Measurements from ENCODE around the gene WASF2. TPM values are rescaled to one million over a fixed set of nuclear protein-coding genes. Genes with fewer than 3 reads are reported as not detected.

WASF2 gene
- total and polyA plus RNA-seq, 2 of the 13 experiments (the other 11 are each of a cell fraction or from before 2014, with no cell fraction given), result 10.4 to 27.7 TPM

GRCh38 chr1:27513958-27514357 is 24.0 kb upstream of the WASF2 start (continued):
- no peak for TF ChIP-seq ETS1 (CRISPR knock-in tag; IDR thresholded peaks at IDR 0.05)
- TF ChIP-seq ZNF687 (CRISPR knock-in tag; IDR thresholded peaks at IDR 0.05), result peak; percentile 28; the same call in 1 of the 2 replicates
- TF ChIP-seq NFE2L1 (CRISPR knock-in tag; IDR thresholded peaks at IDR 0.05; ENCODE audit: borderline replicate concordance), result no peak
- TF ChIP-seq ZNF136 (CRISPR knock-in tag; IDR thresholded peaks at IDR 0.05; ENCODE audit: low read depth), result no peak
- 0 out of 2 replicates have a peak, but pooled peaks have one; percentile 19 for TF ChIP-seq ZNF280B (CRISPR knock-in tag; IDR thresholded peaks at IDR 0.05; ENCODE audit: borderline replicate concordance)
- no peak for TF ChIP-seq ZNF776 (CRISPR knock-in tag; IDR thresholded peaks at IDR 0.05)
- no peak for TF ChIP-seq ZNF839 (CRISPR knock-in tag; IDR thresholded peaks at IDR 0.05; ENCODE audit: borderline replicate concordance)
- peak; percentile 63 for TF ChIP-seq ZNF629 (CRISPR knock-in tag; conservative IDR thresholded peaks at IDR 0.05)
- no peak for TF ChIP-seq ZSCAN9 (CRISPR knock-in tag; IDR thresholded peaks at IDR 0.05; ENCODE audit: borderline replicate concordance)
- TF ChIP-seq E2F2 (CRISPR knock-in tag; IDR thresholded peaks at IDR 0.05; ENCODE audit: borderline replicate concordance), result no peak
- no peak for TF ChIP-seq BRD4 (CRISPR knock-in tag; IDR thresholded peaks at IDR 0.05)
- TF ChIP-seq YEATS4 (CRISPR knock-in tag; IDR thresholded peaks at IDR 0.05; ENCODE audit: borderline replicate concordance), result no peak
- TF ChIP-seq ZNF703 (CRISPR knock-in tag; IDR thresholded peaks at IDR 0.05; ENCODE audit: borderline replicate concordance), result no peak
- no peak for TF ChIP-seq BRCA1 (CRISPR knock-in tag; IDR thresholded peaks at IDR 0.05)
- TF ChIP-seq ZIK1 (CRISPR knock-in tag; IDR thresholded peaks at IDR 0.05; ENCODE audit: borderline replicate concordance, low read depth), result no peak
- TF ChIP-seq CAMTA2 (CRISPR knock-in tag; IDR thresholded peaks at IDR 0.05; ENCODE audit: borderline replicate concordance), result no peak
- no peak for TF ChIP-seq RORA (CRISPR knock-in tag; IDR thresholded peaks at IDR 0.05)
- no peak for TF ChIP-seq PRDM4 (CRISPR knock-in tag; IDR thresholded peaks at IDR 0.05; ENCODE audit: borderline replicate concordance)
